ENCODE measurements around the gene PPP1R26. TPM values are rescaled to one million over a fixed set of nuclear protein-coding genes. Genes with fewer than 3 reads are reported as not detected.

The PPP1R26 gene
- total RNA-seq, 1 donor from 2014 or later: 23.3 TPM

DNA sequence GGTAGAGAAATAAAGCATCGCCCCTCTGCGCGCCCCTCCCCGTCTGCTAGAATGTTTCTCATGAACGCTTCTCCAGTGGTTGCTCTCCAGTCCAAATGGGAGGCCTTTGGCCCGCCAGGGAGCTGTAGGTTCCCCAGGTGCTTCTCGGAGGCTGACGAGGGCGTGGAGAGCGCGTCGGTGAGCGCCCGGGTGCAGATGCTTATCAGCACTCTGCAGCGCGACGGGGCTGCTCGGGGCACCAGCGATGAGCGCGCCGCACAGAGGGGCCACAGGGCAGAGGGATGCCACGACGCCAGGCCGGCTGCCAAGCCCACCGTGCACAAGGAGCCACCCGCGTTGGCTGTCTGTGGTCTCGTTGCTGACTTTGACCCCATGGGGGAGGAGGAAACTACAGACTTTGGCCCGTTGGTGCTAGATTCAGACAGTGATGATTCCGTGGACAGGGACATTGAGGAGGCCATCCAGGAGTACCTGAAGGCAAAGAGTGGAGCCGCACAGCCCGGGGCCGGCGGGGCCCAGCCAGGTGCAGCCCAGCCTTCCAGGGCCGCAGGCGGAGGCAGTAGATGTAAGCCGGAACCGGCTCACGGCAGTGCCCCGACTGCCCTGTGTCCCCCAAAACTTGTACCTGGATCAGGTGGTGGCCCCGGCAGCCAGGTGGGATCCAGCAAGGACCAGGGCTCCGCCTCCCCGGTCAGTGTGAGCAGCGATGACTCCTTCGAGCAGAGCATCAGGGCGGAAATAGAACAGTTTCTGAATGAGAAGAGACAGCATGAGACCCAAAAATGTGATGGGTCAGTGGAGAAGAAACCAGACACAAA lies 5.1 kb downstream of the PPP1R26 start:
- ATAC-seq (ENCODE audit: poor library complexity) (no peak), DNase-seq (no peak)
- intact Hi-C loops (cut with DNase I): no loop called here

DNA sequence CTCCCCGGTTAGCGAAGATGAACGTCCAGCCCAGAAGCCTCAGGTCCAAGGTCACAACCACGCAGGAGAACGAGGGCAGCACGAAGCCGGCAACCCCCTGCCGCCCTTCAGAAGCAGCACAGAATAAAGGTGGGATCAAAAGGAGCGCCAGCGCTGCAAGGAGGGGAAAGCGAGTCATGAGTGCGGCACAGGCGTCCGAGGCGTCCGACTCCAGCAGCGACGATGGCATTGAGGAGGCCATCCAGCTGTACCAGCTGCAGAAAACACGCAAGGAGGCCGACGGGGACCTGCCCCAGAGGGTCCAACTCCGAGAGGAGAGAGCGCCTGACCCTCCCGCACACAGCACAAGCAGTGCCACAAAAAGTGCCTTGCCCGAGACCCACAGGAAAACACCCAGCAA lies 5.8 kb downstream of the PPP1R26 start:
- intact Hi-C loops (cut with DNase I): no loop called here
- ATAC-seq (ENCODE audit: poor library complexity): no peak
- no peak for DNase-seq

DNA sequence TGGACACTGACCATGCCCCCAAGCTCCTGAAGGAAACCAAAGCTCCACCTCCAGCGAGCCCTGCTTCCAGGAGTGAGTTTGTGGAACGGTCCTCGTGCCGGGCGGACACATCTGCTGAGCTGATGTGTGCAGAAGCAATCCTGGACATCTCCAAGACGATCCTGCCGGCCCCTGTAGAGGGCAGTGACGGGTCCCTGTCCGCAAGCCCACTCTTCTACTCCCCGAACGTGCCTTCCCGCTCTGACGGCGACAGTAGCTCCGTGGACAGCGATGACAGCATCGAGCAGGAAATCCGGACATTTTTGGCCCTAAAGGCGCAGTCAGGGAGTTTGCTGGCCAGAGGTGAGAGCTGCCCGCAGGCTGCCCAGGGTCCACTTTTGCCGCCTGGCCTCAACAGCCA lies 6.2 kb downstream of the PPP1R26 start:
- no peak for ATAC-seq (ENCODE audit: poor library complexity)
- DNase-seq: no peak
- intact Hi-C loops (cut with DNase I): no loop called here

DNA sequence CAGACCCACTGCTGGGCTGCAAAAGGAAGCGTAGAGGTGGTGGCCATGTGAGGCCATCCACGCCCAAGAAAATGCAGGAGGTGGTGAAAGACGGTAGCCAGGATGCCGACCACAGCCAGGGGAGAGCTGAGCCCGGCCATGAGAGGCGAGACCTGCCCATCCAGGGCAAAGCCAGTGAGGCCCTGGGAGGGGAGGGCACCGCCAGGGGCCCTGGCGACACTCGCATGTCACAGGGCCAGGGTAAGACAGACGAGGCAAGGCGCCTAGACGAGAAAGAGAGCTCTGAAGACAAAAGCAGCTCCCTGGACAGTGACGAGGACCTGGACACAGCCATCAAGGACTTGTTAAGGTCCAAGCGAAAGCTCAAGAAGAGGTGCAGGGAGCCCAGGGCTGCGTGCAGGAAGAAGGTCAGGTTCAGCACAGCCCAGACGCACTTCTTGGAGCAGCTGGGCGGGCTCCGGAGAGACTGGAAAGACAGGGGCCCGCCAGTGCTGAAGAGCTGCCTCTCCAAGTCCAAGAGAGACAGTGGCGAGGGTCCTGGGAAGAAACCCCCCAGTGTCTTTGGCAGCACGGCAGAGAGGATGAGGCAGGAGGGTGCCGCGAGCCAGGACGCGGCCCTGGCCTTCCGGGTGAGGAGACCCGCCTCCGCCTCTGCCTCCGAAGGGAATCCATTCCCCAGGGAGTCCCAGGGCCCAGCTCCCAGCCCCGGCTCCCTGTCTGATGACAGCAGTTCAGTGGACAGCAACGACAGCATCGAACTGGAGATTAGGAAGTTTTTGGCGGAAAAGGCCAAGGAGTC lies 6.9 kb downstream of the PPP1R26 start:
- DNase-seq (no peak), ATAC-seq (ENCODE audit: poor library complexity) (no peak)
- intact Hi-C loops (cut with DNase I): no loop called here

DNA sequence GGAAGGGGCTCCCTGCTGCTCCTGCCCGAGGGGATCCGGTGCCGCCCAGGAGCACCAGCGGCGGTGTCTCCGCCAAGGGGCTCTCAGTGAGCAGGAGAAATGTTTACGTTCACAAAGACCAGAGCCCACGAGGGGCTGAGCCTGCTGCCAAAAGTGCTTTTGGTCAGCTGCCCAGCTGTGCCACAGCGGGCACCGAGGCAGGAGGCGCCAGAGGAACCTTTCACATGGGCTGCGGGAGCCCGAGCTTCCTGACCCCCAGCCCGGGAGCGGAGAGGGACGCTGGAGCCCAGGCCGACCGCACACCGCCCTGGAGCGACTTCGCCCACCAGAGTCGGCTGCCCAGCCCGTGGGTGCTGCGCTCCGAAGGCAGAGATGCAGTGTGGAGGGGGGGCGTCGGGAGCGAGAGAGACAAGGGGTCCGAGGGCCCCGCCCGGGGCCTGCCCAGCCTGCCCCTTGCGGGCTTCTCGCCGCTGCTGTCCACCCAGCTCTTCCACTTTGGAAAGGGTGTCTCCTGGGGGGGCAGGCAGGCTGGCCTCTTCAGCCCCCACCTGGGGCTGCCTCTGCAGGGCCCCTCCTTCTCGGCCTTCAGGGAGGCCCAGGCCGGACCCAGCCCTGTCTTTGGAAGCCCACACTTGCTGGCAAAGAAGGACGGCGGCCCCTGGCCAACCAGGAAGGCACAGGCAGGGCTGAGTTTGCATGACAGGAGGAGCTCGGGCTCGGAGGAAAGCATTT lies 7.9 kb downstream of the PPP1R26 start:
- intact Hi-C loops (cut with DNase I): no loop called here
- ATAC-seq (ENCODE audit: poor library complexity) (no peak), DNase-seq (no peak)

DNA sequence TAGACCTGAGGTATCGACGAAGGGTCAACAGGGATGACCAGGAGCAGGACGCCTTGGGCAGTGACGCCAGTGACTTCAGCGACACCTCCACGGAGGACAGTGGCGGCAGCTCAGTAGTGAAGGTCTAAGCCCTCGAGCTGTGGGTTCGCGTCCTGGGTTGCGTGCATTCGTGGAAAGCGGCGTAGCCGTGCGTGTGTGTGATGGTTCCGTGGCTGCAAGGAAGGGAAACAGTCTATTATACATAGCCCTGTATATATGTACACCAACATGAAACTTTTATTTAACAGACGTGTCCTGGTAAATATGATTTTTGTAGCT lies 8.4 kb downstream of the PPP1R26 start:
- ATAC-seq (ENCODE audit: poor library complexity) (no peak), DNase-seq (no peak)
- intact Hi-C loops (cut with DNase I): no loop called here

DNA sequence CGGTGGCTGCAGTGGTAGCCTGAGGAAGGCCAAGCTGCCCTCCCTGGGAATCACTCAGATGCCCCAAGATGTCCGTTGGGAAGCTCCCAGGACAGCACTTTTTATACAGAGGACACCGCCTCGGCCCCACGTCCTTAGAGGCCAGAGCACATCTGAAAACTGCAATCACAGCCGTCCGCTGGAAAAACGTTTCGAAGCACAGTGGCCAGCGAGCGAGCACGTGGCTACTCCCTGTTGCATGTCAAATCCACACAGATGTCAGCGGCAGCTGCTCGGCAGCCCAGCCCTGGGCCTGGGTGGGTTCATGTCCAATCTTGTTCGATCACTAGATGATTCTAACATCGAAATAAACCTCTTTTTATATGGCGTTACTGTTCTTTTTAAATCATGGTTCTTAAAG lies 8.9 kb downstream of the PPP1R26 start:
- DNase-seq: no peak
- intact Hi-C loops (cut with DNase I): no loop called here
- no peak for ATAC-seq (ENCODE audit: poor library complexity)

DNA sequence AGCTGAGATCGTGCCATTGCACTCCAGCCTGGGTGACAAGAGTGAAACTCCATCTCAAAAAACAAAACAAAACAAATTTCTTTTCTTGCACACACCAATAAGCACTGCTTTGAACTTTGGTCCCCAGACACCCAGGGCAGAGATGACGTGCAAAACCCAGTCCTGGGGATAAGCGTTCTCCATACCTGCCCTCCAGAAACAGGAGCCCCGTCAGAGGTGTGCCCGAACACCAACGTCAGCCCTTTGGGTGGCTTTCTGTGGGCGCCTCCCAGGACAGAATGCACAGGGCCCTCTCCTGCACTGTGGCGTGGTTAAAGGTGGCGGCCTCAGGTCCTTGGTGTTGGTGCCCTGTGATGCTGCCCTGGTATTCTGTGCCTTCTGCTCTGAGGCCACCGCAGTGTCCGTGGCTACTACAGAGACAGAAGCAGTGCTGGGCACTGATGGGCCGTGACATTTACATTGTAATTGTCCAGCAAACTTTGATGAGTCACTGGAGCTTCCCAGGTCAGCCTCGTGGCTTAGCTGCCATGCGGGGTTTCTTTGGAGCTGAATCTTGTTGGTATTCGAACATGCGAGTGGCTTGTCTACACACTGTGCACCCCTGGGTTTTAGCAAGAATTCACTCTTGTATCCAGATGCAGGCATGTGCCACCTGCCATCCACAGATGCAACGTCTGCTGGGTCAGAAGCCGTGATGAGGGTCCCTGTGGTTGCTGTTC lies 9.8 kb downstream of the PPP1R26 start:
- no peak for DNase-seq
- ATAC-seq (ENCODE audit: poor library complexity): no peak
- intact Hi-C loops (cut with DNase I): no loop called here

DNA sequence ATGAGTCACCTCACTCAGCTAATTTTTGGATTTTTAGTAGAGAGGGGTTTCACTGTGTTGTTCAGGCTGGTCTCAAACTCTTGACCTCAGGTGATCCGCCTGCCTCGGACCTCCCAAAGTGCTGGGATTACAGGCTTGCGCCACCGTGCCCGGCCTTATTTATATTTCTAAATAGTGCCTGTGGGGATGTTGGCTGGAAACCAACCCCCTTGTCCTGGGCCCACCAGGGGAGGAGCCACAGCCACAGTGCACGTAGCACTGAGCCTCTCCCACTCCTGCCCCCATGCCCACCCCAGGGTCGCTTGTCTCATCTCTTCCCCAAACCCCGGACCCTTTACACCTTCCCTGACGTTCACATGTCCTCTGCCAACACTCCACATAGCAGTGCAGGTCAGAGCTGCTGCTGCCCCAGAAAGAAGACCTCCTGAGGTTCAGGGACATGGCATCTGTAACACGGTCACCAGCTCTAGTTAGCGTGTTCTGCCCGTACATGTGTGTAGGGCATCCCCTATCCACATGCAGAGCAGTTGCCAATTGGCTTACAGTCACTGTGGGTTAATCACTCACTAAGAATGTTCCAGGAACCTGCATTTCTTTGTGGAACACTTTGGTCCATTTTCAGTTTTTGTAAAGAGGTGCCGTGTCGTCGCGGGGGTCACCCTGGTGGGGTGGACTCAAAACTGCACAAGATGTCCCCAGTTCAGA lies 10.7 kb downstream of the PPP1R26 start:
- DNase-seq: no peak
- intact Hi-C loops (cut with DNase I): no loop called here
- no peak for ATAC-seq (ENCODE audit: poor library complexity)

DNA sequence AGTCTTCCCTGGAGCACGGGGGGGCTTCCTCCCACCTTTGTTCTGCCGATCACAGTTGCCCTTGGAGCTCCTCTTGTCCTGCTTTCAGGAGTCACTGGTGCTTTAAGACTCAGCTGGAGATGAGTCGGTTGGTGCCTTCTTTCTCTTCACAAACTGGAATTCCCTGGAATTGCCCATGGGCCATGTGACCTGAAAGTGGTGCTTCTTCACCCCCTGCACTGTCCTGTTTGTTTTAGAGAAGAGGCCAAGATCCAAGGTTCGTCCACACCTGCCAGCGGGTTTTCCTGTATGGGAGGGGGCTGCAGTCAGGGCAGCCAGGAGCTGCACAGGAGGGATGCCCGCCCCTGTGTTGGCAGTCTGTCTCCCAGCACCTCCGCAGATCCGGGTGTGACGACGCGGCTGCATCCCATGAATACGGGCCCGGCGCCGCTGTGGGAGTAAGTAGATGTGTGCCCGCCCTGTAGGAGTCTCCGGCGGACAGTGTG lies 11.4 kb downstream of the PPP1R26 start:
- DNase-seq (no peak), ATAC-seq (ENCODE audit: poor library complexity) (no peak)
- intact Hi-C loops (cut with DNase I): no loop called here

DNA sequence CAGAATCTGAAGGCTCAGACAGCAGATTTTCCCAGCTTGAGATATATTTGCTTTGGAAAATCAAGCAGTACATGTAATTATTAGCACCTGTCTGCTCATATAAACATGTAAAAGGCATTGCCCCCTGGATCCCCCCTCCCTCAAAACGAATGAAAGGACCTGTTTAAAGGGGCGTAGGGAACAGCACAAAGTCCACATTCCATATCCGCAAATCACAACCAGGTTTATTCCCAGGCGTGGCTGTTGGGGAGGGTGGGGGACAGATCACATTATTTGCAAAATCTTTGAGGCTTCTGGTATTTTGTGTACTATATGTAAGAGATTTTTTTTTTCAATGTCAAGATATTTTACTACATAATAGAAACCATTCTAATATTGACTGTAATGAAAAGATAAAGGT lies 12.2 kb downstream of the PPP1R26 start:
- DNase-seq: no peak
- intact Hi-C loops (cut with DNase I): no loop called here
- ATAC-seq (ENCODE audit: poor library complexity): no peak

DNA sequence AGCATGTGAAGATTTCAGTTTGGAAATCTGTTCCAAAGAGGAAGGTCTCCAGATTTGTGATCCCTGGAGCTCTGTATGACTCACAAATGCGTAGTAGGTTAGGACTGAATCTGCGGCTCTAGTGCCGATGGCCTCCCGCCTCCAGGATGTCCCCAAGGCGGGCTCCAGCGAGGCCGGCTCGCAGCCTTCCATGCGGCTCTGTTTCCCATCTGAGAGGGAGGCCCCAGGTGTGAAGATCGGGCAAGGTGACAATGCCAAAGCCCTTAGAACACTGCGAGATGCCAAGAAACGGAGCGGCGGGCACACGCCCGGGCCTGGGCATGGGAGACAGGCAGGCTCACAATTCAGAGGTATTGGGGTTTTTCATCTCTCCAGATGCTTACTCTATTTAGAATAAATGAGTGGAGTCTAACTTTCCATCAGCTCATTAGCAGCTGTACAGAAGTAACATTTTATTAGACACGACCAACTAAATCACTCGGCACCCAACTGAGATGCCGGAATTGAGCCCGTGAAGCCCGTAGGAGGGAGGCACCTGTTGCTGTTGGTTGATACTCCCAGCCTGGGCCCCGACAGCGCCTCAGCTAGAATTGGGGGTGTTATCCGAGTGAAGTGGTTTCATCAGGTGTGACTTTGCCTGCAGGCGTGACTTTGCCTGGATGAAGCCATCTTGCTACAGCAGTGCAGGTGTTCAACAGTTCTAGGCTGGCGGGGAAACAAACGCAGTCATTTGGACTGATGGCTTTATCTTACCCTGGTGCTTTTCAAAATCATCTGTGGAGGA lies 13.5 kb downstream of the PPP1R26 start:
- ATAC-seq (ENCODE audit: poor library complexity): no peak
- intact Hi-C loops (cut with DNase I): no loop called here
- DNase-seq: no peak

DNA sequence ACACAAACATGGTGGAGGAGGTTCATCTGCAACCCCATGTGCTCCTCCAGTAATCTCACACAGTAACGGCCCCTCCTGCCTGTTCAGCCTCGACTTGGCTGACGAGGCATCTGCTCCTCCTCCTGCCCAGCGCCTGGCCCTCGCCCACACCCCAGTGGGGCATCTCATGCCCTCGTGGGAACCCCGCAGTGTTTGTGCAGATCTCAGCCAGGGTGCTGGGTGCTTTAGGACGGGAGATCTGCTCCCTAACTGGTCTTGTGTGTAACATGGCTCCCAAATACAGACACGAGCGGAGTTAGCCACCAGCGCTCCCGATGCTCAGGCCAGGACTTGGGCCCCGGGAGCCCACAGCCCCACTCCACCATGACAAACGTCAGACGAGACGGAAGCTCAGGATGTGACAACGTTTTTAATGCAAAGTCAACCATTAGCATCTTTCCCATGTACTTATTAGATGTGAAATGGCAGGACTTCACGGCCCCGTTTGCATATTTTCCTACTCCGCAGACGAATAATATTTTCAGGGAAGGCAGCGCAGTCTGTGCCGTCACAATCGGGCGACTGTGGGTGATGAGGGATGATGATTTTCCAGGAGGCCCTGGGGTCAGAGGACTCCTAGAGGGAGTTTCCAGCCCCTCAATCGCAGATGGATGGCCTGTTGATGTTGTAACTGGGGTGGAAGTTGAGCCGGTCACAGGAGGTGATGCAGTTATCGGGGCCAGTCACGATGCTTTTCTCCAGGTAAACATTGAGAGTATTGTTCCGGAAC lies 15.4 kb downstream of the PPP1R26 start:
- DNase-seq (no peak), ATAC-seq (ENCODE audit: poor library complexity) (no peak)
- intact Hi-C loops (cut with DNase I): no loop called here

DNA sequence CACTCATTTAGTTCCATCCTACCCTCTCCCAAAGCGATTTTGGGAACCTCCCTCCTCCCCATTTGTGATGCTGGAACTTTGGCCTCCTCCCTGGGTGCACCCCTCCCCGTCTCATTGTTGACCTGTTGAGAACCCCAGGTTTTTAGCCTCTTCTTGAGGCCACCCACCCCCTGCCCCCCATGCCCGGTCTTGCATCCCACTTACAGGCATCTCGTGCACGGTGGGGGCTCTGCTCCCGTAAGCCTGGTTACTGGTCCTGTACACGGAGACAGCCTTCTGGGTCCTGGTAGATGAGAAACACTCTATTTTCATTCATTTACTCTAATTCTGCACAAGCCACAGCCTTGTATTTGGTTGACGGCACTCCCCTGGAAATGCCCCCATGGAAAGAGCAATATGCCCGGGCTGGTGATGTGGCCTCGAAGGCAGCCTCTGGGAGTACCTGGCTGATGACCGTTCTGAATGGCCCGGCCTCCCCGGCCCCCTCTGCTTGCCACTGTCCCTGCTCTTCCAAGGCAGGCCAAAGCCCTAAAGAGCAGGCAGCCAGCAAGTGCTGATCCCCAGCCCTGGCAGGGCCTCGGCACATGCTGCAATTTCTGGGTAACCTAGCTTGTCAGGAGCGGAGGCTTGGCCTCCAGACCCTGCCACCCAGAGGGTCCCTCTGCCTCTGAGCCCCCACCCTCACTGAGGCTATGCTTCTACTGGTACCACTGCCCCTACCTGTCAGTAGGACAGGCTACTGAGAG lies 19.0 kb downstream of the PPP1R26 start:
- intact Hi-C loops (cut with DNase I): no loop called here
- ATAC-seq (ENCODE audit: poor library complexity): no peak
- DNase-seq: no peak

DNA sequence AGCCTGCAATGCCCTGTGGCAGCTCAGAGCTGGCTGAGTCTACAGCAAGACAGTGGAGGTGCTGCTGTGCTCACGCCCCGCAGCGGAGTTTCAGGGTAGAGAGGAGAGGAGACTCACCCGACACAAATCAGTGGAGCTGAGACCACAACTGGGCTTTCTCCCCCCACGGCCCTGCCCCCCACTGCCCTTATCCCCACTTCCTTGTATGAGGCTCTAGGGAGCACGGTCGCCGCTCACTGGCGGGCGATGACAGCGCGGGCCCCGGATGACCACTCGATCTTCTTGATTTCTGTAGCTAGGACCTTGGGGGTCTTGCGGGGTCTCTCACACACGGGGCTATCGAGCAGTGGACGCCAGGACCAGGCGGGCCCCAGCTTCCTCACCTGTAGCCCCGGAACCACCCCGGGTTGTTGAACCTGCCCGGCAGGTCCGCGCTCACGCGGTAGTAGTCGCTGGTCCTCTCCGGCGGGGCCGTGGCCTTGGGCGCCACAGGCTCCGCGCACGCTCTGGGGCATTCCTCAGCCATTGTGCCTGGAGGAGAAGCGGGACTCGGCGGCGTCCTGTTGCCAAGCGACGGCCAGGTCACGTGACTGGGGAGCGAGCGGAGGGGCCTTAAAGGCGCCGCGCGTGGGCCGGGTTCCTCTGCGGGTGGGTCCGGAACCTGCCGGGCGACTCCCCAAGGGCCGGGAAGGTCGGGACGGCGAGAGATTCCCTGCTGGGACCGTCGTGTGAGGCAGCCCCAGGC lies 19.9 kb downstream of the PPP1R26 start:
- DNase-seq (peak; percentile 98), ATAC-seq (ENCODE audit: poor library complexity) (peak; percentile 94)
- intact Hi-C loops (cut with DNase I): no loop called here

DNA sequence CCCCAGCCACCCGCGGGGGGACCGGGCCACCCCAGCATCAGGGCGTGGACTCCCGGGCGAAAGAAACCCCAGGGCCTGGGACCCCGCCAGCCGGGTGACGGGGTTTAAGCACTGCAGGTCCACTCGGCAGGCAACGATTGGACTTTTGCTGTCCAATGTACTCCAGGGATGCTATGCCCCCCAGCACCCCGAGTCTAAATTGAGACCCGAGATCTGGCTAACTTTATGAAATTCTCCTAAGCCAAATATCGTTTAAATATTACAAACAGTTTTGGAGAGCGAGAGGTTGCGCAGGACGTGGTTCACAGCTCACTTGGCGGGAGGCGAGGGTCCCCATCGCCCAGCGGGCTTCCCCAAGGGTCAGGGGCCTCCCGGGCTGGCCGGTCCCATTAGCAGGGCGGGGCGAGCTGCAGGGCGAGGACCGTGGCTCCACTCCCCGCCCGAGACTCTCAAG lies 20.5 kb downstream of the PPP1R26 start:
- intact Hi-C loops (cut with DNase I): no loop called here
- ATAC-seq (ENCODE audit: poor library complexity): peak; percentile 29
- no peak for DNase-seq

Measured in Right ventricle myocardium superior (tissue), 1 donor.